Psoas muscle (tissue), 8 donors: ENCODE results near the gene ITK. TPM values are rescaled to one million over a fixed set of nuclear protein-coding genes. Genes with fewer than 3 reads are reported as not detected.

Experiments
- ATAC-seq, 4 donors: fragments of 200-7000 bp; cut with Tn5 transposase; one replicate each; pipeline ENCODE4 v1.9.1; 2020; ENCODE audit warnings: moderate library complexity in 3 of 4, mild to moderate bottlenecking in 2 of 4
- DNase-seq, 2 donors: peaks; one replicate each; pipeline ENCODE4 v3.0.0-alpha.2; 2020
- H3K27ac ChIP-seq: fragments of 200-600 bp; one replicate; pipeline ENCODE4 v1.8.0; 2022
- H3K27me3 ChIP-seq, 3 donors: fragments of 200-600 bp in 1 of 3; one replicate each; pipeline versions ENCODE4 v1.6.1 to v1.8.0; 2013 to 2022; ENCODE audit warnings: low read length in 2 of 3, mild to moderate bottlenecking in 2 of 3, moderate library complexity in 1 of 3; ENCODE audit not compliant: insufficient read depth in 3 of 3
- H3K36me3 ChIP-seq, 2 donors: fragments of 200-600 bp in 1 of 2; one replicate each; pipeline versions ENCODE4 v1.6.1 to v1.8.0; 2013 to 2022; ENCODE audit warnings: low read depth in 1 of 2, mild to moderate bottlenecking in 1 of 2, moderate library complexity in 1 of 2; ENCODE audit not compliant: insufficient read depth in 1 of 2
- H3K4me1 ChIP-seq: fragments of 200-600 bp; one replicate; pipeline ENCODE4 v1.8.0; 2022
- H3K4me3 ChIP-seq: fragments of 200-600 bp; one replicate; pipeline ENCODE4 v1.8.0; 2022; ENCODE audit warnings: mild to moderate bottlenecking
- H3K9me3 ChIP-seq: fragments of 200-600 bp; one replicate; pipeline ENCODE4 v1.8.0; 2022
- CTCF ChIP-seq: fragments of 200-600 bp; IDR thresholded peaks from one replicate; pipeline ENCODE4 v1.8.0; 2022; ENCODE audit warnings: antibody characterized with exemption
- WGBS, 3 donors: extraction: QIAGEN DNeasy Blood & Tissue Kit; methylation state at CpG; one replicate each; pipeline versions ENCODE4 v1.1.6 to v1.1.7; 2013; 5-methylcytosine and 5-hydroxymethylcytosine counted together
- intact Hi-C, 2 donors: fragments of 100-400 bp; cut with DNase I; formaldehyde crosslinking; loops; one replicate each; pipeline versions ENCODE4 v1.11.0 to v1.14.2; 2022
- polyA plus RNA-seq, 3 donors: library from polyadenylated mRNA; stranded (reverse); fragments of 200-250 nt; gene quantifications; one replicate each; pipeline ENCODE4 v1.2.3, GENCODE V29; 2013
- total RNA-seq, 4 donors: library from RNA; stranded (reverse); fragmentation: NEBNext Ultra II Directional in 2 of 4; extraction: Animal tissue kit (Norgen Biotek cat#: 25700) in 2 of 4; gene quantifications; one replicate each; pipeline versions ENCODE4 v1.2.1 to v1.2.4, GENCODE V29; 2021 to 2023
- donor health status: healthy with polysubstance abuse.
- donor health status: DM: no; HTN: no; CAD: no; lungs with moderate emphysema.
- donor health status: Bipolar disorder and iron deficiency.
- donor health status: healthy.
- donor health status: DM: yes; HTN: yes; CAD: no.
- donor health status: DM: no; HTN: no; CAD: no.
- donor health status: DM: no; HTN: no; CAD: no.
- donor health status: DM: yes; HTN: yes; CAD: no.

Gene ITK
- total and polyA plus RNA-seq, 7 donors = 0.04 to 1.0 (median 0.28) TPM

- no peaks in the 10 kb centered on the region for H3K9me3 ChIP-seq
- WGBS, 3 donors = 83 to 84% (median 84%) methylated on average over 7 of the region's 7 CpGs
- ATAC-seq = no peak
- H3K27me3 ChIP-seq = no peaks in the 10 kb centered on the region
- no peak overlapping the region for H3K4me3 ChIP-seq
- no peak for DNase-seq
- TF ChIP-seq CTCF = no peak
- H3K4me1 ChIP-seq = no peaks in the 10 kb centered on the region
- H3K36me3 ChIP-seq = no peaks in the 10 kb centered on the region
- no peak overlapping the region for H3K27ac ChIP-seq
- intact Hi-C loops = no loop called here
Observed at GRCh38 chr5:157294407-157295091, 113.9 kb downstream of the ITK start.

GRCh38 chr5:157295247-157295646 lies 114.6 kb downstream of the ITK start:
- 61 to 81% (median 79%) methylated on average over 1 of the region's 1 CpG for WGBS, 3 donors
- ATAC-seq (no peak), DNase-seq (no peak)
- H3K27me3 ChIP-seq = no peaks in the 10 kb centered on the region
- no peak overlapping the region for H3K4me3 ChIP-seq
- no peaks in the 10 kb centered on the region for H3K36me3 ChIP-seq
- no peaks in the 10 kb centered on the region for H3K9me3 ChIP-seq
- intact Hi-C loops = no loop called here
- no peak overlapping the region for H3K27ac ChIP-seq
- H3K4me1 ChIP-seq = no peaks in the 10 kb centered on the region
- no peak for TF ChIP-seq CTCF

GRCh38 chr5:157300564-157300963 lies 119.9 kb downstream of the ITK start:
- Histone ChIP-seq H3K36me3 (no peaks in the 10 kb centered on the region), H3K9me3 (no peaks in the 10 kb centered on the region), H3K4me1 (no peaks in the 10 kb centered on the region), H3K27ac (no peak overlapping the region), H3K4me3 (no peak overlapping the region), H3K27me3 (no peaks in the 10 kb centered on the region)
- TF ChIP-seq CTCF = no peak
- intact Hi-C loops = no loop called here
- ATAC-seq (no peak), DNase-seq (no peak)
- 85 to 91% (median 90%) methylated on average over 10 of the region's 10 CpGs for WGBS, 3 donors

- Histone ChIP-seq H3K4me1 (no peaks in the 10 kb centered on the region), H3K27me3 (no peaks in the 10 kb centered on the region), H3K36me3 (no peaks in the 10 kb centered on the region), H3K27ac (no peak overlapping the region), H3K4me3 (no peak overlapping the region), H3K9me3 (no peaks in the 10 kb centered on the region)
- no peak for DNase-seq
- no peak for ATAC-seq
- intact Hi-C loops = no loop called here
- TF ChIP-seq CTCF = no peak
Observed at GRCh38 chr5:157301066-157301465, 120.4 kb downstream of the ITK start.

GRCh38 chr5:157303023-157303422 lies 122.4 kb downstream of the ITK start:
- H3K9me3 ChIP-seq = no peaks in the 10 kb centered on the region
- no peaks in the 10 kb centered on the region for H3K36me3 ChIP-seq
- no peak overlapping the region for H3K27ac ChIP-seq
- no peaks in the 10 kb centered on the region for H3K27me3 ChIP-seq
- H3K4me3 ChIP-seq = no peak overlapping the region
- WGBS, 3 donors = 91 to 96% (median 93%) methylated on average over 5 of the region's 5 CpGs
- intact Hi-C loops = no loop called here
- ATAC-seq (no peak), DNase-seq (no peak)
- H3K4me1 ChIP-seq = no peaks in the 10 kb centered on the region
- TF ChIP-seq CTCF = no peak
